HepG2 (cell line): ENCODE results near the gene GPATCH4. TPM values are rescaled to one million over a fixed set of nuclear protein-coding genes. Genes with fewer than 3 reads are reported as not detected.

Source experiments
- ARNTL ChIP-seq: sonication (generic); formaldehyde crosslinking; IDR thresholded peaks from 2 replicates; pipeline ENCODE4 v1.4.0; 2020; ENCODE audit warnings: mild to moderate bottlenecking, missing genetic modification reagents
- IKZF1 ChIP-seq: fragments of 450-650 bp; IDR thresholded peaks from 2 replicates; pipeline ENCODE4 v1.7.1; 2016
- MTA1 ChIP-seq: sonication (generic); formaldehyde crosslinking; IDR thresholded peaks from 2 replicates; pipeline ENCODE4 v1.4.0; 2020; ENCODE audit warnings: missing genetic modification reagents, mild to moderate bottlenecking, borderline replicate concordance
- MYNN ChIP-seq: sonication (generic); formaldehyde crosslinking; IDR thresholded peaks from 2 replicates; pipeline ENCODE4 v1.4.0; 2020; ENCODE audit warnings: mild to moderate bottlenecking, low read depth, missing genetic modification reagents
- PPARG ChIP-seq: conservative IDR thresholded peaks from 2 replicates; pipeline ENCODE4 v1.6.1; 2016; ENCODE audit warnings: missing biosample characterization, missing genetic modification reagents
- REL ChIP-seq: sonication (generic); formaldehyde crosslinking; conservative IDR thresholded peaks from 2 replicates; pipeline ENCODE4 v1.8.0; 2022; ENCODE audit warnings: mild to moderate bottlenecking, missing genetic modification reagents, moderate library complexity
- SMAD1 ChIP-seq: sonication (generic); formaldehyde crosslinking; IDR thresholded peaks from 2 replicates; pipeline ENCODE4 v1.4.0; 2020; ENCODE audit warnings: missing genetic modification reagents, low read depth, mild to moderate bottlenecking, borderline replicate concordance
- SMARCC2 ChIP-seq: fragments of 450-650 bp; IDR thresholded peaks from 2 replicates; pipeline ENCODE4 v1.6.1; 2017; ENCODE audit warnings: antibody characterized with exemption, mild to moderate bottlenecking
- SP5 ChIP-seq: IDR thresholded peaks from 2 replicates; pipeline ENCODE4 v1.6.1; 2016; ENCODE audit warnings: low read depth, borderline replicate concordance
- ZBTB38 ChIP-seq: sonication (generic); formaldehyde crosslinking; IDR thresholded peaks from 2 replicates; pipeline ENCODE4 v1.5.1; 2020; ENCODE audit warnings: mild to moderate bottlenecking, missing genetic modification reagents
- ZC3H13 ChIP-seq: sonication (generic); formaldehyde crosslinking; IDR thresholded peaks from 2 replicates; pipeline ENCODE4 v1.8.1; 2023; ENCODE audit warnings: mild to moderate bottlenecking, missing genetic modification reagents, moderate library complexity
- ZFX ChIP-seq: sonication (generic); formaldehyde crosslinking; IDR thresholded peaks from 2 replicates; pipeline ENCODE4 v1.4.0; 2020; ENCODE audit warnings: mild to moderate bottlenecking, low read depth, missing genetic modification reagents, moderate library complexity
- ZMYM3 ChIP-seq: sonication (generic); formaldehyde crosslinking; IDR thresholded peaks from 2 replicates; pipeline ENCODE4 v1.5.1; 2020; ENCODE audit warnings: mild to moderate bottlenecking, missing genetic modification reagents
- ZNF224 ChIP-seq: sonication (generic); formaldehyde crosslinking; IDR thresholded peaks from 2 replicates; pipeline ENCODE4 v1.5.0; 2020; ENCODE audit warnings: mild to moderate bottlenecking, missing genetic modification reagents
- ZNF329 ChIP-seq: sonication (generic); formaldehyde crosslinking; IDR thresholded peaks from 2 replicates; pipeline ENCODE4 v1.9.0; 2021; ENCODE audit warnings: low read depth, mild to moderate bottlenecking, missing genetic modification reagents
- ZNF367 ChIP-seq: sonication (generic); formaldehyde crosslinking; IDR thresholded peaks from 2 replicates; pipeline ENCODE4 v1.4.0; 2020; ENCODE audit warnings: missing genetic modification reagents, borderline replicate concordance
- ZNF543 ChIP-seq: sonication (generic); formaldehyde crosslinking; IDR thresholded peaks from 2 replicates; pipeline ENCODE4 v1.4.0; 2020; ENCODE audit warnings: mild to moderate bottlenecking, missing genetic modification reagents
- ZNF549 ChIP-seq: sonication (generic); formaldehyde crosslinking; IDR thresholded peaks from 2 replicates; pipeline ENCODE4 v1.5.0; 2020; ENCODE audit warnings: missing genetic modification reagents
- ZNF564 ChIP-seq: sonication (generic); formaldehyde crosslinking; IDR thresholded peaks from 2 replicates; pipeline ENCODE4 v1.8.1; 2023; ENCODE audit warnings: mild to moderate bottlenecking, missing genetic modification reagents
- ZNF781 ChIP-seq: sonication (generic); formaldehyde crosslinking; IDR thresholded peaks from 2 replicates; pipeline ENCODE4 v1.5.1; 2020; ENCODE audit warnings: borderline replicate concordance, mild to moderate bottlenecking, missing genetic modification reagents; ENCODE audit errors: not compliant biosample characterization
- ZNF878 ChIP-seq: sonication (generic); formaldehyde crosslinking; IDR thresholded peaks from 2 replicates; pipeline ENCODE4 v1.8.1; 2023; ENCODE audit warnings: mild to moderate bottlenecking, missing genetic modification reagents, moderate library complexity
- ZSCAN21 ChIP-seq: sonication (generic); formaldehyde crosslinking; IDR thresholded peaks from 2 replicates; pipeline ENCODE4 v1.8.0; 2022; ENCODE audit warnings: mild to moderate bottlenecking, missing genetic modification reagents, moderate library complexity, borderline replicate concordance
- ZSCAN30 ChIP-seq: sonication (generic); formaldehyde crosslinking; IDR thresholded peaks from 2 replicates; pipeline ENCODE4 v1.5.0; 2020; ENCODE audit warnings: mild to moderate bottlenecking, missing genetic modification reagents
- ZSCAN9 ChIP-seq: IDR thresholded peaks from 2 replicates; pipeline ENCODE4 v1.6.1; 2016; ENCODE audit warnings: borderline replicate concordance
- polyA plus RNA-seq, 8 experiments: library from polyadenylated mRNA; depleted of rRNA in 3 of 8; stranded (reverse) in 7 of 8; unstranded in 1 of 8; fragments of >200 nt; fragmentation: Illumina TruSeq in 4 of 8; extraction: Trizol in 4 of 8; gene quantifications; 2 replicates each; pipeline versions ENCODE4 v1.2.1 to v1.2.3, GENCODE V29; 2011 to 2016; ENCODE audit warnings: low read depth in 4 of 8, missing spikeins in 1 of 8, mixed read lengths in 1 of 8; ENCODE audit not compliant: insufficient read depth in 1 of 8
- total RNA-seq, 5 experiments: library from RNA; depleted of rRNA; stranded (reverse); fragments of >200 nt; fragmentation: Illumina TruSeq; extraction: Trizol; gene quantifications; 2 replicates each; pipeline ENCODE4 v1.2.3, GENCODE V29; 2016; ENCODE audit warnings: low read depth in 1 of 5
- TF ChIP-seq, protein P1 (sequence below): sonication (generic); formaldehyde crosslinking; IDR thresholded peaks from 2 replicates; pipeline ENCODE4 v1.9.0; 2021; ENCODE audit warnings: missing genetic modification reagents, mild to moderate bottlenecking, borderline replicate concordance
- TF ChIP-seq, protein P2 (sequence below): sonication (generic); formaldehyde crosslinking; IDR thresholded peaks from 2 replicates; pipeline ENCODE4 v1.5.0; 2020; ENCODE audit warnings: mild to moderate bottlenecking, missing genetic modification reagents, borderline replicate concordance

The GPATCH4 gene
- total and polyA plus RNA-seq, 2 of the 13 experiments (the other 11 are each of a cell fraction or from before 2014, with no cell fraction given) = 19.2 to 37.9 TPM

DNA sequence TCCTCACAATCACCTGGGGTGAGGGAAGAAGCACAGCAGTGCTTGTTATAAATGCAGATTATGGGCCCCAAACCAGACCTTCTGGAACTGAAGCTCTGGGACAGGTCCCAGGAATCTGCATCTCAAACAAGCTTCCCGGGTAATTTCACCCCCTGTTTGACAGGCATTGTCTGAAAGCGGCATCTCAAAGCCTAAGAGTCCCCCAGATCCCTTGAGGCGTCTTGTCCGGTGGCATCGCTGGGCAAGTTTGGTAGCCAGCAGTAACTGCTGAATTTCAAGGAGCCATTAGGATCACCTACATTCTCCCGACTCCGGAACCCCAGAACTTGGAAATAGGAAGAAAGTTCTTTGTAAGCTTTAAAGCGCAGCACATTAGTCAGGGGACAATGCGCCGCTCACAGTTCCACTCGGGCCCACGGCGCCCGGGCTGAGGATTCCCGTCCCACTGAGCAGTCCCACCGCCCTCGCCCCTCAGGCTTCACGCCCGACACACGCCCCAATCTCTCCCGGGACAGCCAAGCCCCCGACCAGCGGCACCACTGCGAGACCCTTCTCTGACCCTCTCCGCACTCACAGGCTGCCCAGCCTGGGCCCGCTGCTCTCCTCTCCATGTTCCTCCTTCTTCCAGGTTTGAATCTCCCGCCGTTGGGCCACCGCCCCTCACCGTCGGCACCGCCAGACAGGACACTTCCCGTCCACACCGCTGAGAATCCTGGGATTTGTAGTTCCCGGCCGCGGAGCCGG lies 29.2 kb downstream of the GPATCH4 start, which contains the start of gene IQGAP3 (continued):
- TF ChIP-seq, protein P1, sequence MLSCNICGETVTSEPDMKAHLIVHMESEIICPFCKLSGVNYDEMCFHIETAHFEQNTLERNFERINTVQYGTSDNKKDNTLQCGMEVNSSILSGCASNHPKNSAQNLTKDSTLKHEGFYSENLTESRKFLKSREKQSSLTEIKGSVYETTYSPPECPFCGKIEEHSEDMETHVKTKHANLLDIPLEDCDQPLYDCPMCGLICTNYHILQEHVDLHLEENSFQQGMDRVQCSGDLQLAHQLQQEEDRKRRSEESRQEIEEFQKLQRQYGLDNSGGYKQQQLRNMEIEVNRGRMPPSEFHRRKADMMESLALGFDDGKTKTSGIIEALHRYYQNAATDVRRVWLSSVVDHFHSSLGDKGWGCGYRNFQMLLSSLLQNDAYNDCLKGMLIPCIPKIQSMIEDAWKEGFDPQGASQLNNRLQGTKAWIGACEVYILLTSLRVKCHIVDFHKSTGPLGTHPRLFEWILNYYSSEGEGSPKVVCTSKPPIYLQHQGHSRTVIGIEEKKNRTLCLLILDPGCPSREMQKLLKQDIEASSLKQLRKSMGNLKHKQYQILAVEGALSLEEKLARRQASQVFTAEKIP (CRISPR knock-in tag) = no peak
- TF ChIP-seq ZNF329 (CRISPR knock-in tag) = no peak
- TF ChIP-seq ZSCAN30 = no peak
- TF ChIP-seq ZSCAN21 (CRISPR knock-in tag) = peak; percentile 76; the same call in 1 of the 2 replicates
- TF ChIP-seq SMARCC2 = no peak
- TF ChIP-seq ZNF781 (CRISPR knock-in tag) = no peak
- TF ChIP-seq ZSCAN9 = no peak
- no peak for TF ChIP-seq ZNF564 (CRISPR knock-in tag)
- TF ChIP-seq ZMYM3 = no peak
- TF ChIP-seq MYNN (CRISPR knock-in tag) = no peak
- no peak for TF ChIP-seq ZNF367 (CRISPR knock-in tag)
- TF ChIP-seq ZFX (CRISPR knock-in tag) = peak; percentile 65; the same call in 1 of the 2 replicates
- TF ChIP-seq ZBTB38 (CRISPR knock-in tag) = no peak; the same call in 1 of the 2 replicates
- no peak for TF ChIP-seq SMAD1 (CRISPR knock-in tag)
- peak; percentile 36; the same call in 1 of the 2 replicates for TF ChIP-seq MTA1 (CRISPR knock-in tag)
- TF ChIP-seq ZNF224 (CRISPR knock-in tag) = no peak
- no peak for TF ChIP-seq ARNTL (CRISPR knock-in tag)
- TF ChIP-seq PPARG (CRISPR knock-in tag) = no peak
- peak; percentile 85 for TF ChIP-seq REL (CRISPR knock-in tag)
- TF ChIP-seq ZNF878 (CRISPR knock-in tag) = no peak
- no peak for TF ChIP-seq IKZF1
- TF ChIP-seq ZNF543 (CRISPR knock-in tag) = no peak
- peak; percentile 69; the same call in 1 of the 2 replicates for TF ChIP-seq ZC3H13
- TF ChIP-seq, protein P2, sequence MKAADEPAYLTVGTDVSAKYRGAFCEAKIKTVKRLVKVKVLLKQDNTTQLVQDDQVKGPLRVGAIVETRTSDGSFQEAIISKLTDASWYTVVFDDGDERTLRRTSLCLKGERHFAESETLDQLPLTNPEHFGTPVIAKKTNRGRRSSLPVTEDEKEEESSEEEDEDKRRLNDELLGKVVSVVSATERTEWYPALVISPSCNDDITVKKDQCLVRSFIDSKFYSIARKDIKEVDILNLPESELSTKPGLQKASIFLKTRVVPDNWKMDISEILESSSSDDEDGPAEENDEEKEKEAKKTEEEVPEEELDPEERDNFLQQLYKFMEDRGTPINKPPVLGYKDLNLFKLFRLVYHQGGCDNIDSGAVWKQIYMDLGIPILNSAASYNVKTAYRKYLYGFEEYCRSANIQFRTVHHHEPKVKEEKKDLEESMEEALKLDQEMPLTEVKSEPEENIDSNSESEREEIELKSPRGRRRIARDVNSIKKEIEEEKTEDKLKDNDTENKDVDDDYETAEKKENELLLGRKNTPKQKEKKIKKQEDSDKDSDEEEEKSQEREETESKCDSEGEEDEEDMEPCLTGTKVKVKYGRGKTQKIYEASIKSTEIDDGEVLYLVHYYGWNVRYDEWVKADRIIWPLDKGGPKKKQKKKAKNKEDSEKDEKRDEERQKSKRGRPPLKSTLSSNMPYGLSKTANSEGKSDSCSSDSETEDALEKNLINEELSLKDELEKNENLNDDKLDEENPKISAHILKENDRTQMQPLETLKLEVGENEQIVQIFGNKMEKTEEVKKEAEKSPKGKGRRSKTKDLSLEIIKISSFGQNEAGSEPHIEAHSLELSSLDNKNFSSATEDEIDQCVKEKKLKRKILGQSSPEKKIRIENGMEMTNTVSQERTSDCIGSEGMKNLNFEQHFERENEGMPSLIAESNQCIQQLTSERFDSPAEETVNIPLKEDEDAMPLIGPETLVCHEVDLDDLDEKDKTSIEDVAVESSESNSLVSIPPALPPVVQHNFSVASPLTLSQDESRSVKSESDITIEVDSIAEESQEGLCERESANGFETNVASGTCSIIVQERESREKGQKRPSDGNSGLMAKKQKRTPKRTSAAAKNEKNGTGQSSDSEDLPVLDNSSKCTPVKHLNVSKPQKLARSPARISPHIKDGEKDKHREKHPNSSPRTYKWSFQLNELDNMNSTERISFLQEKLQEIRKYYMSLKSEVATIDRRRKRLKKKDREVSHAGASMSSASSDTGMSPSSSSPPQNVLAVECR (CRISPR knock-in tag) = peak; percentile 100
- TF ChIP-seq SP5 (CRISPR knock-in tag) = no peak; the same call in 1 of the 2 replicates
- TF ChIP-seq ZNF549 = no peak
